NCI-H2171 treated with DMSO at 0.1 percent for 48 hours (cell line): ENCODE measurements around the gene DACT2.
"Not testable (repeated sequence)": the region's sequence is repeated elsewhere in the genome, so short reads cannot be mapped to it uniquely, and the experiment has no call there.

Experiments
- DNase-seq: peaks from one replicate; lab custom pipeline; 2025; lab: John Stamatoyannopoulos, UW

The DACT2 gene, protein sequence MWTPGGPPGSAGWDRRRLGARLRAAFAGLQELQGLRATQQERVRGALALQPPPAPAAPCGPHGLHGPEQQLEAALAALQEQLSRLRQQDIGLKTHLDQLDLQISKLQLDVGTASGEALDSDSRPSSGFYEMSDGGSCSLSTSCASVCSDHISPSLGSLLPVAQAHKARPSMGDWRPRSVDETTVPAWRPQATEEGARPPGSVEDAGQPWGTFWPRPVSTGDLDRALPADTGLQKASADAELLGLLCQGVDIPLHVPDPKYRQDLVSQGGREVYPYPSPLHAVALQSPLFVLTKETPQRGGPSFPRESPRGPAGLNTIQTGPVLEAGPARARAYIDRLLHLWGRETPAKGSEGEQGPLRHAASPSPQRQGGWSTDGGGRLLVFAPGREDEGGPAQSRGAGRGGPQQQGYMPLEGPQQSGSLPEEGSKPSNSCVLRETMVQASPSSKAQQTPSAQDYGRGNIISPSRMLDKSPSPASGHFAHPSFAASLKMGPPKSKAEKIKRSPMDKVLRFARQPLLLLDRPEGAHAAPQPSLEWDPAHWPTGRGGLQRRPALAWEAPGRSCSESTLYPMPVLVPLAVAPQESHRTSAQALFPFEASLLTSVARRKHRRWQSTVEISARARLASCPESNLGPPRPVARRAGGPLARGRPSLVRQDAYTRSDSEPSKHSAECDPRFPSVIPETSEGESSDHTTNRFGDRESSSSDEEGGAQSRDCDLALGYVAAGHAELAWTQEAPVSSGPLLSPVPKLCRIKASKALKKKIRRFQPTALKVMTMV

DNA sequence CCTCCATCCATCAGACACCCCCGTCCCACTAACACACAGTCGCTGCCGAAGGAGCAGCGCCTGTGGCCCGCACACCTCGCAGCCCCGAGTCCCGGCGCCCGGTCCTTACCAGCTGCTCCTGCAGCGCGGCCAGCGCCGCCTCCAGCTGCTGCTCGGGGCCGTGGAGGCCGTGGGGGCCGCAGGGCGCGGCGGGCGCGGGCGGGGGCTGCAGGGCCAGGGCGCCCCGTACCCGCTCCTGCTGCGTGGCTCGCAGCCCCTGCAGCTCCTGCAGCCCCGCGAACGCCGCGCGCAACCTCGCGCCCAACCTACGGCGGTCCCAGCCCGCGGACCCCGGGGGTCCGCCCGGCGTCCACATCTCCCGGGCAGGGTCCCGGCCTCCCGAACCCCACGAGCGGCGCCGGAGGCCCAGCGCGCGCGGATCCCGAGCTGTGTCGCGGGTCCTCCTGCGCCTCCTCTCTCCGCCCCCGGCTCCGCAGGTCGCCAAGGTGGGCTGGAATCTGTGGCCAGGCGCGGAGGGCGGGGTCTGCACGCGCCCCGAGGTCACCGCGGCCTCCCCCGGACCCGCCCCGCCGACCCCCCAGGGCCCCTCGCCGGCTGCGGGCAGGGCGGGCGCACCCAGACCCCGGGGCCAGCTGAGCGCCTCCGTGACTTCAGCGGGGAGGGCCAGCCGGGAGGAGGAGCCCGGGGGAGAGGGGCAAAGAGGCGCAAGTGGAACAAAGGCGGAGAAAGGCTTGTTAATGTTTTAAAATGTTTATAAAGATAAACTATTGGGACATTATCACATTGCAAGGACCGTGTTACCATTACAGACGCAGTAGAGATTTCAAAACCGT is at the start of gene DACT2:
DACT2 (minus strand) TSS at position 499 of the 833 bp plus-strand sequence; CDS start at position 355, 144 bp downstream.
- no peak for DNase-seq

DNA sequence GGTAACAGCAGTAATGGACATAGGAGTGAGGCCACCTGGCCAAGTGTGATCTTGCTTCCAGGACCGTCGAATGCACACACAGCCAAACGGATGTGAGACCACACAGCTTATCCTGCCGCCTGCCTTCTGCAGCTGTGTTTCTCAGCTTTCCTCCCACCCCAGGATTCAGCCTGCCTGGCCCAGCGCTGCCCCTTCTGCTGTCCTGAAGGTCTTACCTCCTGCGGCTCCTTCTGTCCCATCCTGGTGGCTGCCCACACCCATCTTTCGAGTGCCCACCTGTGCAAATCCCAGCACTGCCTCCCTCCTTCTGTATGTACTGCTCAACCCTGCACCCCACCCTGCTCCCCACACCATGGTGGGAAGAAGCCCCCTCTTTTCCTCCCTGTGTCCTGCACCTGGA is 49.4 kb upstream of the DACT2 start:
- DNase-seq, result no peak

DNA sequence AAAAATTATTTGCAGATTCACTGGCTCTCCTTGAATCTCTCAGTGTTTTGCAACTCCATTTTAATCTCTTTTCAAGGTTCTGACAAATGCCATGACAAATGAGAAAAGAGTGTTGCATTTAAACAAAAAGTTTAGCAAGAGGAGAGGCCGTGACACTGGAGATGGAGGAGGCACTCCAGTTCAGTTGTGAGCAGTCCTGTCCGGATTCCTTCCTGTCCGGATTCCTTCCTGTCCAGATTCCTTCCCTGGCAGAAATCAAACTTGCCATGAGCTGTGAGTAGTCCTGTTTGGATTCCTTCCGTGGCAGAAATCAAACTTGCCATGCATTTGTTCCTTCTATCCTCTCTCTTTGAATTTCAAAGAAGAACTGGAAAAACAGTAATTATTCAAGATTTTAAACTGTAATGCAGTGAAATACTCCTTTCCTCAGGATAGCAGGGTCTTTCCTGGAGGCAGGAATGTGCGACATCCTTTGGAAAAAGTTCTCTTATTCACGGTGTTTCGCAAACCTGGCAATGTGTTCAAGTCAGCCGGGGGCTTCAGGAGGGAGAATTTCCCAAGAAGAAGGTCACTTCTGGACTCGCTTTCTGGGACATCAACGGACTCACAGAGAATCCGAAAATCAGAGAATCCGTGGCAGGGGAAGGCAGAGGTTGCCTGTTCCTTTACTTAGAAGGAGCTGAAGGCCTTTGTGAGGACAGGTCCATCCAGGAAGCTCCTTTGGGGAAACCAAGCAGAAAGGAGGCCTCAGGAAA is 48.7 kb upstream of the DACT2 start:
- no peak for DNase-seq

DNA sequence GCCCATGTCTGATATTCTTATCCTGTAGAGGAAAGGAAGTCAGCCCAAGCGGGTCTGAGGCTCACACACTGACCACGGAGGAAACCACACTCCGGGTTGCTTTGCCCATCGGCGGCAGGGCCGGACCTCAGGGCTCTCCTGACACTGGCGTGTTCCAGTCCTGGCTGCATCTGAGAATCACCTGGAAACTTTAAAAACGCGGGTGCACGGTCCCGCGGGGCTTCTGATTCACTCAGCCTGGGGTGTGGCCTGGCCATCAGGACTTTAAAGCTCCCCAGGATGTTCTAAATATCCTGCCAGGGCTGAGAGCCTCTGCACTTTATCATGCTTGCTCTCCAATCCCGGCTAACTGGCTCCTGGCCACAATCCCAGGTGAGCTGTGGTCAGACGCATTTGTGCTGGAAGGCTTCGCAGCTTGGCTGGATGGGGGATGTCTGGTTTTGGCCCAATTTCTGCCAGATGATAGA is 47.7 kb upstream of the DACT2 start:
- no peak for DNase-seq

DNA sequence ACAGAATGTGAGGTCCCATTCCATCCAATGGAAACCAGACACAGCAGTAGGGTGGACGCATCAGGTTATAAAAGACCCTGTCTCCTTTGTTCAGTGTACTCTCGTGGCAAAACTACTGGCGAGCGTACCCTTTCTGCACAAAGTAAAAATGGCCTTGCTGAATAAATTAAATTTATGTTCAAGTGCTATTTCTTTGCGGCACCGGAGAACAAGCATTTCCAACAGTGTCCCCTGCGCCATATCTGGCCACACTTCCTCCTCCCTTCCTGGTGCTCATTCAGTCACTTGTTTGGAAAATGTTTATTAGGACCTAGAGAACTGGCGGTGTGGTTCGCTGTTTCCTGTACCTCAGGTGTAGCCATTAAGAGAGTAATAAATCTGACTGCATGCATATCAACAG is 46.9 kb upstream of the DACT2 start:
- DNase-seq, result no peak

DNA sequence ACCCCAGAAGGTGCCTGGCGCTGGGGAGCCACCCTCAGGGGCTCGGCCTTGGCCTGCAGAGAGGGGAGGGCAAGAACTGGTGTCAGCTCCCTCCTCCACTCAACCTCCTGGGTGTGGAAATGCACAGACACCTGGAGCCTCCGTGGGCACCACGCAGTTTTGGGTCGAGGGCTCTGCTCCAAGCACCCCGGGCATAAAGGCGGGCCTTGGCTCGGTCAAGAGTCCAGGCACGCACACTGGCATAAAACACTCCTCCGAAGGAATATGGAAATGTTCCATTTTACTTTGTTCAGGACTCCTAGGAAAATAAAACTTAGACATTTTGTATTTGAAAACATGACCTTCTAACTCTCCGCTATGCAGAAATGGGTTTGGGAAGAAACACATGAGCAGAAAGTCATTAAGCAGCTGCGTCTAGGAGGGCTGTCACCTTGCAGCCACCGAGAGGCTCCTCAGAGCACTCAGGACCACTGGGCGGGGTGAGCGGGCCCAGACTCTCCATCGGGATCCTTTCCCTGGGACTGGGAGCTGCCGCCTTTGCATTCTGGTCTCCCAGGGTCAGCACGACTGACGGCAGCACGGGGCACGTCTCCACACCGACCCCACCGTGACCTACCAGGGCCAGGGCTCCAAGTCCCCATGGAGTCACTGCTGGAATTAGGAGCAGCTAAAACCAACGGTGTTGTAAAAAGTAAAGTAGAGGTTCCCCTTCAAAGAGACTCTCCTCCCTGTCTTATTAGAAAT is 46.0 kb upstream of the DACT2 start:
- DNase-seq, result no peak

DNA sequence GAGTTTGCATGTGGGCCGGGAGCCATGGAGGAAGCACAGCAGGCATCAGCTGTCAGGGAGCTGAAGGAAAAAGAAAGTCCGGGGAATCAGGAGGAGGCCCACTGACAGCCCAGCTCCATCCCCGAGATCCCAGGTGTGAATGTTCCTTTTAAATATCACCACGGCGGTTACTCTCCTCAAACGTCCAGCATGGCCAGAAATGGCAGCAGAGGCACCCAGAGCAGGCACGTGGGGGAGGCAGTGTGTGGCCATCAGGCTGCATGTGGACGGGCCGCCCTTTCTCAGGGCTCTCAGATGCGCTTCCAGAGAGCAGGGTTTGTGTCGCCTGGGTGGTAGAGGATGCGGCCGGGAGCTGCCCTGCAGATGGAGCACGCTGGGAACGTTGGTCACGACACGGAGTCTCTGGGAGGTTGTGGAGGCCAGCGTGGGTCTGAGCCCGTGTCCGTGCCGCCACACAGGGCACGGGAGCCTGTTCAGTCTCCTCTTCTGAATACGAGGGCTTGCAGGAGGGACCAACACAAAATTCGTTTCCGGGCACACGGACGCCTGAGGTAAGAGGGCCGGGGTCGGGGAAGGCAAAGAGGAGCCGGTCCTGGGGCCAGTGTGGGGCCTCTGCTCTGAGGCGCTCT is 45.3 kb upstream of the DACT2 start:
- DNase-seq, result no peak

DNA sequence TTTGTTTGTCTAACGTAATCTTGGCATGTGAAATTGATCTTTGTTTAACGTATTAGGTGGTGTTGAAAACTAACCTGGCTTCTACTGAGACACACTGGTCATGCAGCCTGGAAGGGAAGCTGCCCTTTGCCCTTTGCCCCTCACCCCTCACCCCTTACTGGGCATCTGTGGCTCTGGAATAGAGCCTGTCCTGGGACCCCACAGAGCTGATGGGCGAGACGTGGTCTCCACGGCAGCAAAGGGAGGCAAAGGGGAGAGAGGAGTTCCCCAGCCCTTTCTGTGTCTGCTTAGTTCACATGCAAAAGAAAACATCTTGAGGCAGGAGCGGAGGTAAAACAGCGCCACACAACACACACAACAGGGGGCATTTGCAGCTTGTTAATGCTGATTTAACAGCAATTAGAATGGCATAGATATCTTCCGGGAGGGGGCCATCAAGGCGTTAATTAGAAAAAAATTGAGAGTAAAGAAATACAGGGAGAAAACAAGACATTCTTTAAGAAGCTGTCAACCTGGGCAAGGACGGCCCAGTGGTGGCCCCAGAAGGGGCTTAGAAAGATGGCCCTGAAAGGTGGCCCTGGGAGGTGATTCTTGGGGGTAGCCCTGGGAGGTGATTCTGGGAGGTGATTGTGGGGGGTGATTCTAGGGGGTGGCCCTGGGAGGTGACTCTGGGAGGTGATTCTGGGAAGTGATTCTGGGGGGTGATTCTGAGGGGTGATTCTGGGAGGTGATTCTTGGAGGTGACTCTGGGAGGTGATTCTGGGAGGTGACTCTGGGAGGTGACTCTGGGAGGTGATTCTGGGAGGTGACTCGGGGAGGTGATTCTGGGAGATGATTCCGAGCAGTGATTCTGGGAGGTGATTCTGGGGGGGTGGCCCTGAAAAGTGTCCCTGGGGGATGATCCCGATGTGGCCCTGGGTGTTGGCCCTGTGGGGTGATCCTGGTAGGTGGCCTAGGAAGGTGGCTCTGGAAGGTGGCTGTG is 44.5 kb upstream of the DACT2 start:
- DNase-seq, result no peak

DNA sequence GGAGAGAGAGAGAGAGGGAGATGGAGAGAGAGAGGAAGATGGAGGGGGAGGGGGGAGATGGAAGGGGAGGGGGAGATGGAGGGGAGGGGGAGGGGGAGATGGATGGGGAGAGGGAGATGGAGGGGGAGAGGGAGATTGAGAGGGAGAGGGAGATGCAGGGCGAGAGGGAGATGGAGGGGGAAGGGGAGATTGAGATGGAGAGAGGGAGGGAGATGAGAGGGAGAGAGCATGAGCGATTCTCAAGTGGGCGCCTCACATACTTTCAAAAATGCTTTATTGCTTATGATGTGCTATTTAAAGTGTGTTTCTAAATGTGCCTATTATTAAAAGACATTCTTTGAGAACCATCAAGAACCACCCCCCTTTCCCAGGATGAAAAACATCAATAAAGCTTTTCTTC is 43.7 kb upstream of the DACT2 start:
- no peak for DNase-seq

DNA sequence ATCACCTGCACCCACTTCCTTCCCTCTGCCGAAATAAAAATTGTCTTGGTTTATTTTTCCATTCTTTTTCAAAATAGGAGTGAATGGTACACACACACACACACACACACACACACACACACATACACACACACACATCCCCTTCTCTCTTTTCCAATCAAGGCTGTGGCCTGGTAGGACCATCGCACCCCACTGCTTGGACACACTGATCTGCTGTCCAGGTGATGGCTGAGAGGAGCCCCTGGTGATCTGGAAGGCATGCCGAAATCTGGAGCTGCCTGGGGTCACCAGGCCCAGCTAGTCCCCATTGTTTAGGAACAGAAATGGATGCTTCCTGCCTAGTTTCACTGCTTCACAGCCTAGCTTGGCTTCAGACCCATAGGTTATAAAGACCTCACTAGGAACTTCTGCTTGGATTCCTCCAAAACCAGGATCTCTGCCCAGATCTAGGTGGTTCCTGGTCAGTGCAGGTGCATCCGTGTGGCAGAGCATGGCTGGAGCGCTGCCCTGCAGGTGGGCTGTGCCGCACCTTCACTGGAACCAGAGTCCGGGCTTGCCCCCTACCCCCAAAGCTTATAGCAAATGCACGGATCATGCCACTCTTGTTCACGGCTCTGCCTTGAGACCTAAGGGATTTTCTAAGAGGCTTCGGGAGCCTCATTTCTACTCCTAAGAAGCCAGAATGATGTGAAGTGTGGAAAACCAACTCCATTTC is 42.9 kb upstream of the DACT2 start:
- no peak for DNase-seq

DNA sequence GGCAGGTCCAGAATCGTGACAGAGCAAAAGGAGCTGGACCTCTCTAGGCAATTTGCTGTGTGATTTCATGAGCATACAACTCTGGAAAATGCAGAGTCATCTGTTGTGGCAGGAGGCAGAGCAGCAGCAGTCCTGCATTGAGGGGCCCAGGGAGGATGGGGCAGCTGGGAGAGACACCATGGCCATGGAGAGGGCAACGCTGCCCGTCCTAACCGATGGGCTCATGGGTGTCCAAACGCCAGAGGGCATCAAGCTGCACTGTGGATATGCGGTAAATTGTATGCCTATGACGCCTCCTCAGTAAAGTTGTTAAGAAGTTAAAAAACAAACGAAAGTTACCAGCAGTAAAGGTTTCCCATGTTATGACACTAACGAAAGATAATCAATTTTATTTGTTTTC is 42.2 kb upstream of the DACT2 start:
- DNase-seq, result no peak

DNA sequence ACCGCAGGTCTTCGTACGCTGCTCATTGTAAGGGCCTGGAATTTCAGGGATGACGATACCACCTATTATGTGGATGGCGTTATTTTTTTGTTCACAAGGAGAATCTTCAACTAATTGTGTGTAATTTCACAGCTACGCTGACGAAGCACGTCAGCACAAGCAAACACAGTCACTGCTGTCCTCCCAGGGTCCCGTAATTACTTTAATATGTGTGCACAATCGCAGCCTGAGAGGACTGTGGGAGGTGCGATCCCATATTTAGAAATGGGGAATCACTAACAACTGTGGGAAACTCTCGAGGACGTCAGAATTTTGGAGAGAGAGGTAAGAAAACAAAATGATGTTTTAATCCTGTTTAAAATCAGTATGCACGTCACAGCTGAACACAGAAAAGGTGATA is 40.2 kb upstream of the DACT2 start:
- no peak for DNase-seq

DNA sequence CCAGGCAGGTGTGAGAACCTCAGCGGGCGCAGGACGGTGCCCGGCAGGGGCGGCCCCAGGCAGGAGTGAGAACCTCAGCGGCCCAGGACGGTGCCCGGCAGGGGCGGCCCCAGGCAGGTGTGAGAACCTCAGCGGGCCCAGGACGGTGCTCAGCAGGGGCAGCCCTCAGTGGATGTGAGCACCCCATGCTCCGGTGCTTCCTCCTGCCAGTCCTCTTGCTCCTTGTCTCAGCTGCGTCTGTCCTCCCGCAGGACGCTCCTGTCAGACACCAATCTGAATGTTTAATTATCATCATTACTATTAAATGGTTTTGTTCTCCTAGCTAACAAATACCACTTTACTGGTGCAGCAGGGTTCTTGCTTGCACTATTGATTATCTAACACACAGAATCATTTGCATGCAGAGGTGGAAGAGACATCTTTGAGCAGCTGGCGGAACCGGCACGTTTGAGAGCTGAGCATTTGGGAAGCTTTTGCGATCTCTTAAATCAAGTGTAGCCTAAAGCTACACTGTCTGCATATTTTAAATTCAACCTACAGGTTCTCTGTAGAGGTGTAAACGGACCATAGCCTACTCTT is 39.4 kb upstream of the DACT2 start:
- no peak for DNase-seq

DNA sequence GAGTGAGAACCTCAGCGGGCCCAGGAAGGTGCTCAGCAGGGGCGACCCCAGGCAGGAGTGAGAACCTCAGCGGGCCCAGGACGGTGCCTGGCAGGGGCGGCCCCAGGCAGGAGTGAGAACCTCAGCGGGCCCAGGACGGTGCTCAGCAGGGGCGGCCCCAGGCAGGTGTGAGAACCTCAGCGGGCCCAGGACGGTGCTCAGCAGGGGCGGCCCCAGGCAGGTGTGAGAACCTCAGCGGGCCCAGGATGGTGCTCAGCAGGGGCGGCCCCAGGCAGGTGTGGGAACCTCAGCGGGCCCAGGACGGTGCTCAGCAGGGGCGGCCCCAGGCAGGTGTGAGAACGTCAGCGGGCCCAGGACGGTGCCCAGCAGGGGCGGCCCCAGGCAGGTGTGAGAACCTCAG is 37.3 kb upstream of the DACT2 start:
- not testable (repeated sequence) for DNase-seq

DNA sequence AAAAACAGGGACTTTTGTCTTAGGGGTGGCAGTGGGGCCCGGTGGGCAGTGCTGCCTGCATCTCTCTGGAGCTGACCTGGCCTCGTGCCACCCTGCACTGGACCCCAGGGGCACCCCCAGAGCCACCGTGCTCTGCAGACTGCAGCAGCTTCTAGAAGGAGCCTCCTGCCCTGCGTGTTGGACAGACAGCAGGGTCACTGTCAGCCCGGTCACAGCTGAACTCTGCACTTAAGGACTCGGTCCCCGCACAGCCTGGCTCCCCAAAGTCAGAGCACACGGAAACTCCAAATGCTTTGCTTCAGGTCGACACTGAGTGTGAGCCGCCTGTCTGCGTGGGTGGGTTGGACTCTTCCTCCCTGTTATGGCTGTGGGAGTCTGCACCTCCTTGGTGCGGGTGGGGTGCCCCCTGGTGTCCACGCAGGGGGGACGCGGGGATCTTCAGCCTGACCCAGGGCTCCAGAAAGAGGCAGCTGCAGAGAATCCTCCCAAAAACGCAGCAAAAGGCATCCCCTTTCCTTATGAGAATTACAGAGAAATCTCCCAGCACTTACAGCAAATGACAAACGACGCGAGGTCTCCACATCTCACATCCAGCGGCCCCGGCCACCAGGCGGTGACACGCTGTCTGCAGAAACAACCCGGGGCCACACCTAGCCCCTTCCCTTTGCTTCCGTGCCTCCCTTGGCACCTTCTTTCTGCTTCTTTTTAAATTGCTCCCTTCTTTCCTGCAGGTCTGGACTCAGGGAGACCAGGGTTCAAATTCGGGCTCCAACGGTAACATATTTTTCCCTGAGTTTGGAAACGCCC is 36.3 kb upstream of the DACT2 start:
- DNase-seq, result no peak

DNA sequence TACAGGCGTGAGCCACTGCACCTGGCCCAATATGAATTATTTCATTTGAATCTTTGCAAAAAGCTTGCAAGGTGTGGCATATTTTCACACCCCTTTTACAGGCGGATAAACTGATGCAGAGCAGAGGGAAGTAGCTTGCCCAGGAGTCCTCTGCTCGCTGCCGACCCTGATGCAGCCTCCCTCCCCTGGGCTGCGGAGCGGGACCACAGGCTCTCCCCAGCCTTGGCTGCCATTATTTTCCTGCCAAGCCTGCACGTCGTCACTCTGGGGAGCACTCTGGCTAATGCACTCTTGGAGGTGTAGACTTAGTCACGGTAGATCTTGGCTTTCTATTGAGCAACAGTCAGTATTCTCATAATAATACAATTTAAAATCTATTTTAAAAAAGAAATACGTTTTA is 34.8 kb upstream of the DACT2 start:
- DNase-seq, result no peak

DNA sequence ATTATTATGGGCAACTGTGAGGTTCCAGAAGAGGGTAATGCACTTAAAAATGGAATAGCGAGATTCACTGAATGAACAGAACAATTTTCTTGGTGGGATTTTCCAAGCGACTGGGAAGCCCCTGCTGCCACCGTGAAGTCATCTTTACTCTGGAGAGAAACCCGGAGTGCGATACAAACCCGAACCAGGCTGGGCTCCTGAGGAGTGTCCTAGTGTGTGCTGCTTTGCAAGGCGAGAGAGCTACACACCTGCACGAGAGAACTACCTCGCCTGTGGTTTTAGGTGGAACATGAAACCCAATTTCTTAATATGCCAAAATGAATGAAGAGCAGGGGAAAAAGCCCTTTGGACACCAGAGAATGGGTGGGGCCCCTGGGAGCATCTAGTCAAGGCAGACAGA is 33.5 kb upstream of the DACT2 start:
- DNase-seq, result no peak
